ENCODE results near the gene XXYLT1.

Gene XXYLT1

GRCh38 chr3:195154111-195154791 lies 116.7 kb downstream of the XXYLT1 start:
- Histone ChIP-seq H3K4me1 (ENCODE audit: control insufficient read depth in 5 of 5, insufficient read depth in 5 of 5, low read length in 5 of 5) (peaks cover 16 to 74% (median 43%) of the 10 kb centered on the region in 5 donors), H3K9ac (ENCODE audit: low read length in 5 of 5) (peak overlapping the region in 1 of 5 donors; percentile 39), H3K27ac (ENCODE audit: low read depth, low read length) (peak overlapping the region; percentile 54), H3K36me3 (ENCODE audit: control insufficient read depth in 5 of 5, insufficient read depth in 5 of 5, low read length in 5 of 5) (peaks cover 0 to 2% (median 0%) of the 10 kb centered on the region in 5 donors), H3K9me3 (ENCODE audit: control insufficient read depth in 5 of 5, low read length in 5 of 5) (no peaks in the 10 kb centered on the region), H3K27me3 (ENCODE audit: control insufficient read depth in 5 of 5, insufficient read depth in 4 of 5, low read length in 5 of 5) (no peaks in the 10 kb centered on the region), H3K4me3 (ENCODE audit: low read depth in 1 of 5, low read length in 5 of 5) (no peak overlapping the region)

GRCh38 chr3:195153653-195154052 lies 117.3 kb downstream of the XXYLT1 start:
- H3K27ac ChIP-seq (ENCODE audit: low read depth, low read length): peak overlapping the region; percentile 54
- H3K36me3 ChIP-seq (ENCODE audit: control insufficient read depth in 5 of 5, insufficient read depth in 5 of 5, low read length in 5 of 5): peaks cover 0 to 2% (median 0%) of the 10 kb centered on the region in 5 donors
- H3K9ac ChIP-seq (ENCODE audit: low read length in 5 of 5): no peak overlapping the region
- peaks cover 15 to 79% (median 43%) of the 10 kb centered on the region in 5 donors for H3K4me1 ChIP-seq (ENCODE audit: control insufficient read depth in 5 of 5, insufficient read depth in 5 of 5, low read length in 5 of 5)
- H3K27me3 ChIP-seq (ENCODE audit: control insufficient read depth in 5 of 5, insufficient read depth in 4 of 5, low read length in 5 of 5): no peaks in the 10 kb centered on the region
- no peak overlapping the region for H3K4me3 ChIP-seq (ENCODE audit: low read depth in 1 of 5, low read length in 5 of 5)
- no peaks in the 10 kb centered on the region for H3K9me3 ChIP-seq (ENCODE audit: control insufficient read depth in 5 of 5, low read length in 5 of 5)

DNA sequence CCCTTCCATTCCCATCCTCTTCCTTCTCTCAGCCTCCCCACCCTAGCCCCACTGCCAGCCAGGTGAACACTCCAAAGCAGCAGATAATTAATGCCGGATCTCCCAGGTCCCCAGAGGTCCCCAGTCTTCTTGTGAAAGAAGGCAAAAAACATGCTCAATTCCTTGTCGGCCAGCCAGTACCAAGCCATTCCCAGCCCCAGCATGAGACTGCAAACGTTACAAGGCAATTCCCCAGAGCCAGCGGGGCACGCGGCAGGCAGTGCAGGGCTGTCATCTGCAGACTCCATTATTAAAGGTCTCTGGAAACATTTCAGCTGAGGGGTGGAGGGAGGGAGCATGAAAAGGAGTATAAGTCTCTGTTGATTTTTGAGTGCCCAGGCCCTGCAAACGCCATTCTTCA lies 117.8 kb downstream of the XXYLT1 start:
- H3K27me3 ChIP-seq (ENCODE audit: control insufficient read depth in 5 of 5, insufficient read depth in 4 of 5, low read length in 5 of 5): no peaks in the 10 kb centered on the region
- no peaks in the 10 kb centered on the region for H3K9me3 ChIP-seq (ENCODE audit: control insufficient read depth in 5 of 5, low read length in 5 of 5)
- peak overlapping the region in 1 of 5 donors; percentile 7 for H3K9ac ChIP-seq (ENCODE audit: low read length in 5 of 5)
- peaks cover 15 to 83% (median 43%) of the 10 kb centered on the region in 5 donors for H3K4me1 ChIP-seq (ENCODE audit: control insufficient read depth in 5 of 5, insufficient read depth in 5 of 5, low read length in 5 of 5)
- H3K36me3 ChIP-seq (ENCODE audit: control insufficient read depth in 5 of 5, insufficient read depth in 5 of 5, low read length in 5 of 5): peaks cover 0 to 2% (median 0%) of the 10 kb centered on the region in 5 donors
- no peak overlapping the region for H3K4me3 ChIP-seq (ENCODE audit: low read depth in 1 of 5, low read length in 5 of 5)
- peak overlapping the region; percentile 54 for H3K27ac ChIP-seq (ENCODE audit: low read depth, low read length)

- Histone ChIP-seq H3K36me3 (ENCODE audit: control insufficient read depth in 5 of 5, insufficient read depth in 5 of 5, low read length in 5 of 5) (peaks cover 0 to 2% (median 0%) of the 10 kb centered on the region in 5 donors), H3K27me3 (ENCODE audit: control insufficient read depth in 5 of 5, insufficient read depth in 4 of 5, low read length in 5 of 5) (no peaks in the 10 kb centered on the region), H3K4me1 (ENCODE audit: control insufficient read depth in 5 of 5, insufficient read depth in 5 of 5, low read length in 5 of 5) (peaks cover 15 to 89% (median 50%) of the 10 kb centered on the region in 5 donors), H3K27ac (ENCODE audit: low read depth, low read length) (peak overlapping the region; percentile 54), H3K9ac (ENCODE audit: low read length in 5 of 5) (no peak overlapping the region), H3K4me3 (ENCODE audit: low read depth in 1 of 5, low read length in 5 of 5) (no peak overlapping the region), H3K9me3 (ENCODE audit: control insufficient read depth in 5 of 5, low read length in 5 of 5) (no peaks in the 10 kb centered on the region)
These were observed 119.0 kb downstream of the XXYLT1 start for GRCh38 chr3:195151866-195152541.

DNA sequence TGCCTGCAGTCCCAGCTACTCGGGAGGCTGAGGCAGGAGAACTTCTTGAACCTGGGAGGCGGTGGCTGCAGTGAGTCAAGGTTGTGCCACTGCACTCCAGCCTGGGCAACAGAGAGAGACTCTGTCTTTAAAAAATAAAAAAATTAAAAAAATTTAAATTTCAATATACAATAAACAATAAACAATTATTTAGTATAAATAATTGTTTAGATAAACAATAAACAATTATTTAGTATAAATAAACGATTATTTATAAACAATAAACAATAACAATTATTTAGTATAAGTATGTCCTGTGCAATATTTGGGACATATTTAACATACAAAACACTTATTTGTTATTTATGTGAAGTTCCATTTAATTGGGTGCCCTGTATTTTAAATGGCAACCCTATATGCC lies 119.6 kb downstream of the XXYLT1 start:
- H3K36me3 ChIP-seq (ENCODE audit: control insufficient read depth in 5 of 5, insufficient read depth in 5 of 5, low read length in 5 of 5): peaks cover 0 to 2% (median 0%) of the 10 kb centered on the region in 5 donors
- H3K9me3 ChIP-seq (ENCODE audit: control insufficient read depth in 5 of 5, low read length in 5 of 5): no peaks in the 10 kb centered on the region
- H3K4me1 ChIP-seq (ENCODE audit: control insufficient read depth in 5 of 5, insufficient read depth in 5 of 5, low read length in 5 of 5): peaks cover 15 to 90% (median 53%) of the 10 kb centered on the region in 5 donors
- H3K27ac ChIP-seq (ENCODE audit: low read depth, low read length): no peak overlapping the region
- no peaks in the 10 kb centered on the region for H3K27me3 ChIP-seq (ENCODE audit: control insufficient read depth in 5 of 5, insufficient read depth in 4 of 5, low read length in 5 of 5)
- H3K9ac ChIP-seq (ENCODE audit: low read length in 5 of 5): no peak overlapping the region
- H3K4me3 ChIP-seq (ENCODE audit: low read depth in 1 of 5, low read length in 5 of 5): no peak overlapping the region

DNA sequence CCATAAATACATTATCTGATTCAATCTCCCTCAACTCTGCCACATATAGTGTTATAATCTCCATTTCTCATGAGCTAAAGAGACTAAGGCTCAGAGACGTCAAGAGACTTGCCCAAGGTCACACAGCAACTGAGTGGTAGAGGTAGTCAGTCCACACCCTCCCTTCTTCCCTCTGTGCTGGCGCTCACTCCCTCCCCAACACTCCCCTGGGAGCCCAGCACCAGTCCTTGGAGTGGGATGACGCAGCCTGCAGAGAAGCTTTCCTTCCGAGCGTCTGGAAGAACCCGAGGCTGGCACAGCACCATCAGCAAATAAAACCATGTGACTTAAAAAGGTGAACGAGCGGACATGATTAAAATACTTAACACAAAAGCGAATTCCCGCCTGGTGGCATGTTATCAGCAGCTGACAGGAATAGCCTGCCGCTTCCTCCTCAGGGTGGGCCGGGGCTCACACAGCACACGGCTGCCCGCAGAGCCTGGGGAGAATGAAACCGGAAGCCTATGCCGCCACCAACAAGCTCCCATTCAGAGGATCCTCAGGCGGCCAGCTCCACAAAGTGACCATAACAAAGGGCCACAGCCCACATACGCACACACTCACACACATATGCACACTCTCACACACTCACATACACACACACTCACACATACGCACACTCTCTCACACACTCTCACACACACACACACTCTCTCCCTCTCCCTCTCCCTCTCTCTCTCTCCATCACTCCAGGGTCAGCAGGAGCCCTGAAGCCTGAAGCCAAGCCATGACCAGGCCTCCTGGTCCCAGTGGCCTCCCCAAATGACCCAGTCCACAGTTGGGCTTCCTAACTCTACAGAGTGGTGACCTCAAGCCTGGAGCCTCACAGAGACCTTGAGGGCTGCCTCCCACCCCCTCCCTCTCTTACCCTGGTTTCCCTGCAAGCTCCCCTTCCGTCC lies 120.5 kb downstream of the XXYLT1 start:
- peak overlapping the region in 4 of 5 donors; percentile 30 to 44 (median 42) for H3K4me3 ChIP-seq (ENCODE audit: low read depth in 1 of 5, low read length in 5 of 5)
- peak overlapping the region in 1 of 5 donors; percentile 48 for H3K9ac ChIP-seq (ENCODE audit: low read length in 5 of 5)
- H3K4me1 ChIP-seq (ENCODE audit: control insufficient read depth in 5 of 5, insufficient read depth in 5 of 5, low read length in 5 of 5): peaks cover 12 to 80% (median 53%) of the 10 kb centered on the region in 5 donors
- H3K36me3 ChIP-seq (ENCODE audit: control insufficient read depth in 5 of 5, insufficient read depth in 5 of 5, low read length in 5 of 5): peaks cover 0 to 2% (median 0%) of the 10 kb centered on the region in 5 donors
- H3K27ac ChIP-seq (ENCODE audit: low read depth, low read length): peak overlapping the region; percentile 19
- no peaks in the 10 kb centered on the region for H3K27me3 ChIP-seq (ENCODE audit: control insufficient read depth in 5 of 5, insufficient read depth in 4 of 5, low read length in 5 of 5)
- H3K9me3 ChIP-seq (ENCODE audit: control insufficient read depth in 5 of 5, low read length in 5 of 5): no peaks in the 10 kb centered on the region

GRCh38 chr3:195149292-195150030 lies 121.5 kb downstream of the XXYLT1 start:
- Histone ChIP-seq H3K9me3 (ENCODE audit: control insufficient read depth in 5 of 5, low read length in 5 of 5) (no peaks in the 10 kb centered on the region), H3K27me3 (ENCODE audit: control insufficient read depth in 5 of 5, insufficient read depth in 4 of 5, low read length in 5 of 5) (no peaks in the 10 kb centered on the region), H3K27ac (ENCODE audit: low read depth, low read length) (peak overlapping the region; percentile 19), H3K36me3 (ENCODE audit: control insufficient read depth in 5 of 5, insufficient read depth in 5 of 5, low read length in 5 of 5) (peaks cover 0 to 3% (median 0%) of the 10 kb centered on the region in 5 donors), H3K4me3 (ENCODE audit: low read depth in 1 of 5, low read length in 5 of 5) (no peak overlapping the region), H3K9ac (ENCODE audit: low read length in 5 of 5) (no peak overlapping the region), H3K4me1 (ENCODE audit: control insufficient read depth in 5 of 5, insufficient read depth in 5 of 5, low read length in 5 of 5) (peaks cover 6 to 70% (median 45%) of the 10 kb centered on the region in 5 donors)

DNA sequence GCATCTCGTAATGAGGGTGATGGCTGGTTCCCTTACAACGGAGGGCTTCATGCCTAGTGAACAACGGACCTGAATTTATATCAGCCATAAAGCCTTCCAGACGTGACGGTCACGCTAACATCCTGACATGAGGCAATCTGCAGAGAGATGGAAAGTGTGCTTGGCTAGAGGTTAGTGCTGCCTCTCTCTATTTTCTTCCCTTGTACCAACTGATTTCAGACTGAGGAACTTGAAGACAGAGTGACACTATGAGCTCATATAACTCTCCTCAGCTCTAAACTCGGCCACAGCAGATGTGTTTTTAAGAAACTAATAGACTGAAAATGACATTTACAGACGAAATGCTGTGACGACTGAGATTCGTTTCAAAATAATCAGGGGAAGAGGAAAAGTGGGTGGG lies 122.4 kb downstream of the XXYLT1 start:
- Histone ChIP-seq H3K27me3 (ENCODE audit: control insufficient read depth in 5 of 5, insufficient read depth in 4 of 5, low read length in 5 of 5) (no peaks in the 10 kb centered on the region), H3K9ac (ENCODE audit: low read length in 5 of 5) (no peak overlapping the region), H3K4me3 (ENCODE audit: low read depth in 1 of 5, low read length in 5 of 5) (peak overlapping the region in 1 of 5 donors; percentile 60), H3K9me3 (ENCODE audit: control insufficient read depth in 5 of 5, low read length in 5 of 5) (no peaks in the 10 kb centered on the region), H3K4me1 (ENCODE audit: control insufficient read depth in 5 of 5, insufficient read depth in 5 of 5, low read length in 5 of 5) (peaks cover 0 to 61% (median 36%) of the 10 kb centered on the region in 5 donors), H3K36me3 (ENCODE audit: control insufficient read depth in 5 of 5, insufficient read depth in 5 of 5, low read length in 5 of 5) (peaks cover 0 to 3% (median 0%) of the 10 kb centered on the region in 5 donors), H3K27ac (ENCODE audit: low read depth, low read length) (peak overlapping the region; percentile 19)

DNA sequence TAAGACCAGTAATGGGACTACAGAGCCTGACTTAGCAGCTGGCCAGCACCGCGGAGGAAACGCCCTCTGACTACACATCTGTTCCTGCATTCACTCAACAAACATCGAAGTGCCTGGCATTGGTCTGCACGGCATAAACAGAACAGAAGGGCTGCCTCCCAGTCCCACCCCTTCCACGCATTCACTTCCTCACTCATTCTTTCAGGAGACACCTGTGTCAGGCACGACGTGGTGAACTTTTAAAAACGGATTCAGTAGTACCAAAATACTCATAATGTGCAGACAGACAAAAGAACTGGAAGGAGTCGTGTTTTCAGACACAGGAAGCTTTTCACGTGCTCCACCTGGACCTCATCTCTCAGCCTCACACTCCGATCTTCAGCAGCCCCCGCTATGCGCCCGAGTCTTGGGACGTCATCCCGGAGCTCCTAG lies 123.3 kb downstream of the XXYLT1 start:
- H3K27ac ChIP-seq (ENCODE audit: low read depth, low read length): no peak overlapping the region
- H3K4me3 ChIP-seq (ENCODE audit: low read depth in 1 of 5, low read length in 5 of 5): peak overlapping the region in 4 of 5 donors; percentile 46 to 60 (median 53)
- peaks cover 0 to 3% (median 0%) of the 10 kb centered on the region in 5 donors for H3K36me3 ChIP-seq (ENCODE audit: control insufficient read depth in 5 of 5, insufficient read depth in 5 of 5, low read length in 5 of 5)
- no peaks in the 10 kb centered on the region for H3K27me3 ChIP-seq (ENCODE audit: control insufficient read depth in 5 of 5, insufficient read depth in 4 of 5, low read length in 5 of 5)
- peak overlapping the region in 1 of 5 donors; percentile 33 for H3K9ac ChIP-seq (ENCODE audit: low read length in 5 of 5)
- peaks cover 0 to 52% (median 27%) of the 10 kb centered on the region in 5 donors for H3K4me1 ChIP-seq (ENCODE audit: control insufficient read depth in 5 of 5, insufficient read depth in 5 of 5, low read length in 5 of 5)
- H3K9me3 ChIP-seq (ENCODE audit: control insufficient read depth in 5 of 5, low read length in 5 of 5): no peaks in the 10 kb centered on the region
